Liver (tissue), 9 donors: ENCODE results near the gene KIF1A. TPM values are rescaled to one million over a fixed set of nuclear protein-coding genes. Genes with fewer than 3 reads are reported as not detected.

Experiments used
- DNase-seq: peaks from one replicate; pipeline ENCODE4 v3.0.0-alpha.2; 2017; ENCODE audit warnings: low spot score
- H3K27ac ChIP-seq, 2 donors: one replicate each; pipeline ENCODE4 v1.7.0; 2013; ENCODE audit warnings: inconsistent platforms in 2 of 2, low read length in 2 of 2, control low read depth in 1 of 2, low read depth in 1 of 2, mild to moderate bottlenecking in 1 of 2
- H3K27me3 ChIP-seq, 4 donors: one replicate each; pipeline versions ENCODE4 v1.6.1 to v1.7.0; 2013; ENCODE audit warnings: low read length in 3 of 4, inconsistent platforms in 1 of 4, mild to moderate bottlenecking in 1 of 4, moderate library complexity in 1 of 4; ENCODE audit not compliant: control insufficient read depth in 4 of 4, insufficient read depth in 4 of 4
- H3K36me3 ChIP-seq, 4 donors: one replicate each; pipeline versions ENCODE4 v1.6.1 to v1.7.0; 2013; ENCODE audit warnings: low read length in 3 of 4, mild to moderate bottlenecking in 3 of 4, low read depth in 1 of 4, moderate library complexity in 1 of 4; ENCODE audit not compliant: control insufficient read depth in 4 of 4, insufficient read depth in 3 of 4
- H3K4me1 ChIP-seq, 4 donors: one replicate each; pipeline versions ENCODE4 v1.6.1 to v1.7.0; 2013; ENCODE audit warnings: low read length in 3 of 4, mild to moderate bottlenecking in 3 of 4, moderate library complexity in 1 of 4; ENCODE audit not compliant: control insufficient read depth in 4 of 4, insufficient read depth in 4 of 4
- H3K4me3 ChIP-seq, 3 donors: one replicate each; pipeline versions ENCODE4 v1.6.1 to v1.7.0; 2013; ENCODE audit warnings: low read length in 3 of 3, control low read depth in 1 of 3, low read depth in 1 of 3, mild to moderate bottlenecking in 1 of 3
- H3K9ac ChIP-seq, 2 donors: one replicate each; pipeline ENCODE4 v1.7.0; 2013; ENCODE audit warnings: low read length in 2 of 2, mild to moderate bottlenecking in 2 of 2, moderate library complexity in 2 of 2, control low read depth in 1 of 2, low read depth in 1 of 2
- H3K9me3 ChIP-seq, 4 donors: one replicate each; pipeline versions ENCODE4 v1.6.1 to v1.7.0; 2013; ENCODE audit warnings: low read length in 3 of 4; ENCODE audit not compliant: control insufficient read depth in 4 of 4
- EGR1 ChIP-seq, 2 donors: IDR thresholded peaks; 2 replicates each; pipeline ENCODE4 v1.6.1; 2016 to 2018; ENCODE audit warnings: antibody characterized with exemption in 2 of 2, low read depth in 2 of 2
- FOXA1 ChIP-seq: IDR thresholded peaks from 2 replicates; pipeline ENCODE4 v1.6.1; 2016; ENCODE audit warnings: antibody characterized with exemption
- FOXA2 ChIP-seq: IDR thresholded peaks from 2 replicates; pipeline ENCODE4 v1.6.1; 2016; ENCODE audit warnings: antibody characterized with exemption
- GABPA ChIP-seq, 2 donors: IDR thresholded peaks in 1 of 2; conservative IDR thresholded peaks in 1 of 2; 2 replicates each; pipeline ENCODE4 v1.6.1; 2016; ENCODE audit warnings: antibody characterized with exemption in 2 of 2, mild to moderate bottlenecking in 1 of 2, moderate library complexity in 1 of 2
- HNF4A ChIP-seq, 2 donors: conservative IDR thresholded peaks; 2 replicates each; pipeline ENCODE4 v1.6.1; 2016; ENCODE audit warnings: antibody characterized with exemption in 2 of 2, mild to moderate bottlenecking in 2 of 2
- HNF4G ChIP-seq: IDR thresholded peaks from 2 replicates; pipeline ENCODE4 v1.6.1; 2016; ENCODE audit warnings: antibody characterized with exemption
- JUND ChIP-seq, 2 donors: IDR thresholded peaks; 2 replicates each; pipeline ENCODE4 v1.6.1; 2016; ENCODE audit warnings: antibody characterized with exemption in 2 of 2
- NR2F2 ChIP-seq: IDR thresholded peaks from 2 replicates; pipeline ENCODE4 v1.6.1; 2016; ENCODE audit warnings: antibody characterized with exemption
- RAD21 ChIP-seq, 2 donors: IDR thresholded peaks; 2 replicates each; pipeline ENCODE4 v1.6.1; 2016; ENCODE audit warnings: antibody characterized with exemption in 2 of 2, mild to moderate bottlenecking in 2 of 2
- RXRA ChIP-seq, 2 donors: IDR thresholded peaks; 2 replicates each; pipeline ENCODE4 v1.6.1; 2017 to 2018; ENCODE audit warnings: antibody characterized with exemption in 2 of 2, mild to moderate bottlenecking in 1 of 2
- SP1 ChIP-seq: IDR thresholded peaks from 2 replicates; pipeline ENCODE4 v1.6.1; 2018; ENCODE audit warnings: antibody characterized with exemption, mild to moderate bottlenecking
- TAF1 ChIP-seq: conservative IDR thresholded peaks from 2 replicates; pipeline ENCODE4 v1.6.1; 2016; ENCODE audit warnings: antibody characterized with exemption, mild to moderate bottlenecking
- YY1 ChIP-seq: IDR thresholded peaks from 2 replicates; pipeline ENCODE4 v1.6.1; 2016; ENCODE audit warnings: antibody characterized with exemption, mild to moderate bottlenecking
- WGBS: extraction: QIAGEN DNeasy Blood & Tissue Kit; methylation state at CpG from one replicate; pipeline ENCODE4 v1.1.7; 2013; 5-methylcytosine and 5-hydroxymethylcytosine counted together
- polyA plus RNA-seq, 2 donors: library from polyadenylated mRNA; stranded (reverse) in 1 of 2; unstranded in 1 of 2; fragments of 200-250 nt in 1 of 2; fragments of >200 nt in 1 of 2; fragmentation: Nextera tagmentation in 1 of 2; extraction: Ambion mirVana in 1 of 2; gene quantifications; one replicate each; pipeline versions ENCODE4 v1.2.1 to v1.2.3, GENCODE V29; 2013 to 2015
- total RNA-seq, 2 donors: library from RNA; depleted of rRNA; stranded (reverse); fragments of >200 nt; gene quantifications; one replicate each; pipeline ENCODE4 v1.2.3, GENCODE V29; 2014
- TF ChIP-seq, protein P1 (sequence below): IDR thresholded peaks from 2 replicates; pipeline ENCODE4 v1.6.1; 2016; ENCODE audit warnings: antibody characterized with exemption, mild to moderate bottlenecking
- TF ChIP-seq, protein P2 (sequence below): IDR thresholded peaks from 2 replicates; pipeline ENCODE4 v1.6.1; 2016; ENCODE audit warnings: antibody characterized with exemption
- TF ChIP-seq, protein P3 (sequence below): fragments of 150-350 bp; IDR thresholded peaks from 2 replicates; pipeline ENCODE4 v1.5.1; 2017; ENCODE audit warnings: improper control_type of control experiment, low read depth, low read length; ENCODE audit not compliant: missing input control
- TF ChIP-seq, protein P4 (sequence below): IDR thresholded peaks from 2 replicates; pipeline ENCODE4 v1.6.1; 2016; ENCODE audit warnings: antibody characterized with exemption
- TF ChIP-seq, protein P5 (sequence below): IDR thresholded peaks from 2 replicates; pipeline ENCODE4 v1.6.1; 2016; ENCODE audit warnings: antibody characterized with exemption
- donor health status: healthy.
- donor health status: healthy.
- donor health status: healthy.
- donor health status: healthy.
- donor health status: healthy.

Gene KIF1A
- total and polyA plus RNA-seq, 4 donors = 0.03 to 0.21 (median 0.11) TPM

DNA sequence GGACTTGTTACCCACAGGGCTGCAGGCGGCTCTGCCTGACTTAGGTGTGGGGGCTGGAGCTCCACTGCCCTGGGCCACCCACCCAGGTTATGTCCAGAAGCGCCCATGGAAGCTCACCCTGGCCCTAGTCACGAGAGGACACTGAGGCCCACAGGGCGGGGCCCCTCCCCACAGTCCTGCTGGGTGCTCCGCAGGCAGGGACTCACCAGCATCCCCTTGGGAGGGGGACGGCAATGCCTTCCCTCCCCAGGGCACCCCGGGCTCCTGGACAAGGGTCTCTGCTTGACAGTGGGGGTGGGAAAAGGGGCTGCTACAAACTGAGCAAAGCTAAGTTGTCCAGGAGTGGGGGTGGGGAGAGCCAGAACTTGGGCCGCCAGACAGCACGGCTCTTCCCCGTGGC lies 67.8 kb downstream of the KIF1A start (continued):
- TF ChIP-seq, protein P1, sequence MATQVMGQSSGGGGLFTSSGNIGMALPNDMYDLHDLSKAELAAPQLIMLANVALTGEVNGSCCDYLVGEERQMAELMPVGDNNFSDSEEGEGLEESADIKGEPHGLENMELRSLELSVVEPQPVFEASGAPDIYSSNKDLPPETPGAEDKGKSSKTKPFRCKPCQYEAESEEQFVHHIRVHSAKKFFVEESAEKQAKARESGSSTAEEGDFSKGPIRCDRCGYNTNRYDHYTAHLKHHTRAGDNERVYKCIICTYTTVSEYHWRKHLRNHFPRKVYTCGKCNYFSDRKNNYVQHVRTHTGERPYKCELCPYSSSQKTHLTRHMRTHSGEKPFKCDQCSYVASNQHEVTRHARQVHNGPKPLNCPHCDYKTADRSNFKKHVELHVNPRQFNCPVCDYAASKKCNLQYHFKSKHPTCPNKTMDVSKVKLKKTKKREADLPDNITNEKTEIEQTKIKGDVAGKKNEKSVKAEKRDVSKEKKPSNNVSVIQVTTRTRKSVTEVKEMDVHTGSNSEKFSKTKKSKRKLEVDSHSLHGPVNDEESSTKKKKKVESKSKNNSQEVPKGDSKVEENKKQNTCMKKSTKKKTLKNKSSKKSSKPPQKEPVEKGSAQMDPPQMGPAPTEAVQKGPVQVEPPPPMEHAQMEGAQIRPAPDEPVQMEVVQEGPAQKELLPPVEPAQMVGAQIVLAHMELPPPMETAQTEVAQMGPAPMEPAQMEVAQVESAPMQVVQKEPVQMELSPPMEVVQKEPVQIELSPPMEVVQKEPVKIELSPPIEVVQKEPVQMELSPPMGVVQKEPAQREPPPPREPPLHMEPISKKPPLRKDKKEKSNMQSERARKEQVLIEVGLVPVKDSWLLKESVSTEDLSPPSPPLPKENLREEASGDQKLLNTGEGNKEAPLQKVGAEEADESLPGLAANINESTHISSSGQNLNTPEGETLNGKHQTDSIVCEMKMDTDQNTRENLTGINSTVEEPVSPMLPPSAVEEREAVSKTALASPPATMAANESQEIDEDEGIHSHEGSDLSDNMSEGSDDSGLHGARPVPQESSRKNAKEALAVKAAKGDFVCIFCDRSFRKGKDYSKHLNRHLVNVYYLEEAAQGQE = no peak
- TF ChIP-seq JUND (IDR thresholded peaks at IDR 0.05) = no peak
- TF ChIP-seq, protein P2, sequence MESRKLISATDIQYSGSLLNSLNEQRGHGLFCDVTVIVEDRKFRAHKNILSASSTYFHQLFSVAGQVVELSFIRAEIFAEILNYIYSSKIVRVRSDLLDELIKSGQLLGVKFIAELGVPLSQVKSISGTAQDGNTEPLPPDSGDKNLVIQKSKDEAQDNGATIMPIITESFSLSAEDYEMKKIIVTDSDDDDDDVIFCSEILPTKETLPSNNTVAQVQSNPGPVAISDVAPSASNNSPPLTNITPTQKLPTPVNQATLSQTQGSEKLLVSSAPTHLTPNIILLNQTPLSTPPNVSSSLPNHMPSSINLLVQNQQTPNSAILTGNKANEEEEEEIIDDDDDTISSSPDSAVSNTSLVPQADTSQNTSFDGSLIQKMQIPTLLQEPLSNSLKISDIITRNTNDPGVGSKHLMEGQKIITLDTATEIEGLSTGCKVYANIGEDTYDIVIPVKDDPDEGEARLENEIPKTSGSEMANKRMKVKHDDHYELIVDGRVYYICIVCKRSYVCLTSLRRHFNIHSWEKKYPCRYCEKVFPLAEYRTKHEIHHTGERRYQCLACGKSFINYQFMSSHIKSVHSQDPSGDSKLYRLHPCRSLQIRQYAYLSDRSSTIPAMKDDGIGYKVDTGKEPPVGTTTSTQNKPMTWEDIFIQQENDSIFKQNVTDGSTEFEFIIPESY = no peak
- TF ChIP-seq NR2F2 = no peak
- TF ChIP-seq RXRA (IDR thresholded peaks at IDR 0.05) = no peak

DNA sequence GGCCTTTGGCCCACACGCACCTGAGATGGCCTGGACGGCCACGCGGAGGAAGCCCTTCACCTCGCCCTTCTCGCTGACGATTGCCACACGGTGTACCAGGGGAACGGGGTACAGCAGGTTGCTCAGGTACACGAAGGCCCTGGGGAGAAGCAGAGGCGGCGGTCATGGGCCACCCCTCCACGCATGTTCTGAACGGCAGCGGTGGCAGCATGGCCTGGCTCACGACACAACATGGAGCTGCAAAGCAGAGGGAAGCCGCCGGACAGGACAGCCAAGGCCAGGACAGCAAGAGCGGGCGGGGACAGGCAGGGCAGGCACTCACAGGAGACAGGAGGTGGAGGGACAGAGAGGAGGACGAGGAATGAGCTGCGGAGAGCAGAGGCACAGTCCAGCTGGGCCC lies 69.6 kb downstream of the KIF1A start:
- TF ChIP-seq NR2F2 (no peak), RAD21 (IDR thresholded peaks at IDR 0.05) (no peak), HNF4A (conservative IDR thresholded peaks at IDR 0.05) (no peak), JUND (IDR thresholded peaks at IDR 0.05) (no peak), FOXA2 (no peak), FOXA1 (no peak), GABPA (IDR thresholded peaks at IDR 0.05 in 1 of 2, conservative IDR thresholded peaks at IDR 0.05 in 1 of 2) (no peak), HNF4G (no peak), SP1 (no peak), TAF1 (no peak), EGR1 (IDR thresholded peaks at IDR 0.05; ENCODE audit: low read depth in 2 of 2) (no peak), RXRA (IDR thresholded peaks at IDR 0.05) (no peak), YY1 (no peak)
- TF ChIP-seq, protein P2 = no peak
- TF ChIP-seq, protein P3, sequence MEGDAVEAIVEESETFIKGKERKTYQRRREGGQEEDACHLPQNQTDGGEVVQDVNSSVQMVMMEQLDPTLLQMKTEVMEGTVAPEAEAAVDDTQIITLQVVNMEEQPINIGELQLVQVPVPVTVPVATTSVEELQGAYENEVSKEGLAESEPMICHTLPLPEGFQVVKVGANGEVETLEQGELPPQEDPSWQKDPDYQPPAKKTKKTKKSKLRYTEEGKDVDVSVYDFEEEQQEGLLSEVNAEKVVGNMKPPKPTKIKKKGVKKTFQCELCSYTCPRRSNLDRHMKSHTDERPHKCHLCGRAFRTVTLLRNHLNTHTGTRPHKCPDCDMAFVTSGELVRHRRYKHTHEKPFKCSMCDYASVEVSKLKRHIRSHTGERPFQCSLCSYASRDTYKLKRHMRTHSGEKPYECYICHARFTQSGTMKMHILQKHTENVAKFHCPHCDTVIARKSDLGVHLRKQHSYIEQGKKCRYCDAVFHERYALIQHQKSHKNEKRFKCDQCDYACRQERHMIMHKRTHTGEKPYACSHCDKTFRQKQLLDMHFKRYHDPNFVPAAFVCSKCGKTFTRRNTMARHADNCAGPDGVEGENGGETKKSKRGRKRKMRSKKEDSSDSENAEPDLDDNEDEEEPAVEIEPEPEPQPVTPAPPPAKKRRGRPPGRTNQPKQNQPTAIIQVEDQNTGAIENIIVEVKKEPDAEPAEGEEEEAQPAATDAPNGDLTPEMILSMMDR = no peak
- TF ChIP-seq, protein P1 = no peak
- TF ChIP-seq, protein P4, sequence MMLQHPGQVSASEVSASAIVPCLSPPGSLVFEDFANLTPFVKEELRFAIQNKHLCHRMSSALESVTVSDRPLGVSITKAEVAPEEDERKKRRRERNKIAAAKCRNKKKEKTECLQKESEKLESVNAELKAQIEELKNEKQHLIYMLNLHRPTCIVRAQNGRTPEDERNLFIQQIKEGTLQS = no peak
- TF ChIP-seq, protein P5, sequence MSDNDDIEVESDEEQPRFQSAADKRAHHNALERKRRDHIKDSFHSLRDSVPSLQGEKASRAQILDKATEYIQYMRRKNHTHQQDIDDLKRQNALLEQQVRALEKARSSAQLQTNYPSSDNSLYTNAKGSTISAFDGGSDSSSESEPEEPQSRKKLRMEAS = no peak
- H3K36me3 ChIP-seq = no peaks in the 10 kb centered on the region
- H3K4me3 ChIP-seq = no peak overlapping the region
- no peaks in the 10 kb centered on the region for H3K9me3 ChIP-seq
- no peak overlapping the region for H3K9ac ChIP-seq
- H3K27ac ChIP-seq = no peak overlapping the region
- no peak for DNase-seq
- H3K4me1 ChIP-seq = no peaks in the 10 kb centered on the region
- H3K27me3 ChIP-seq = no peaks in the 10 kb centered on the region
- 94% methylated on average over 22 of the region's 22 CpGs for WGBS
